HPDE6-E6E7 (cell line): ENCODE results near the gene BTBD2.

Experiments used
- DNase-seq: peaks from one replicate; pipeline ENCODE4 v3.0.0; 2011; ENCODE audit warnings: missing footprints; ENCODE audit errors: extremely low spot score

Gene BTBD2

DNA sequence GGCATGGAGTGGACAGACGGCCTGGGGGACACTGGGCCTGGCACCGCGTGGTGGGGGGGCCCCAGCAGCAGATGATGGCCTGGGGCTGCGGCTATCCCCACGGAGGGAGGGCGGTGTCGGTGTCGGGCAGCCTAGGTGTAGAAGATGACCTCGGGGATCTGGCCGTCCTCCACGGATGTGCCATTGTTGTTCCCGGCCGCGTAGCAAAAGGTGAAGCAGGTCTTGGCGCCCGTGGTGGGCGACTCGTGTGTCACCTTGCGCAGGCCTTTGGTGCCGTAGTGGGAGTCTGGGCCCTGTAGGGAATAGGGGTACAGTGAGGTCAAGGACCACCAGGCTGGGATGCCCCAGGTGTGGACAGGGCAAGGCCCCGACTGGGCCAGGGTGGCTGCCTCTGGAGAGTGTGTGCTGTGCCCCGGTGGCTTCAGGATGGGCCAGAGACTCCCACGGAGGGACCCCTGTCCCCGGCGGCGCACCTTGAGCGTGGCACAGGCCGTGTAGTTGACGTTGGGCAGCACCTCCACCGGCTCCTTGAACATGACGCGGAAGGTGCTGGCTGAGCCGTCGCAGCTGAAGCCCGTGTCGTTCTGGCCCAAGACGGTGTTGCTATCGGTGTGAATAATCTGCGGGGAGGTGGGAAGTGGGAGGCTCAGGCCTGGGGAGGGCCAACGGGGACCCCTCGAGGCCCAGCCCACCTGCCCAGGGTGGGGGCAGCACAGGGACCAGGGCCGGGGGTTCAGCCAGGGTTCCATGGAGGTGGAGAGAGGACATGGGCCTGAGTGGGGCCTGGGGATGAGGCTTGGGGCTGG, 29.0 kb downstream of the BTBD2 start:
- no peak for DNase-seq

DNA sequence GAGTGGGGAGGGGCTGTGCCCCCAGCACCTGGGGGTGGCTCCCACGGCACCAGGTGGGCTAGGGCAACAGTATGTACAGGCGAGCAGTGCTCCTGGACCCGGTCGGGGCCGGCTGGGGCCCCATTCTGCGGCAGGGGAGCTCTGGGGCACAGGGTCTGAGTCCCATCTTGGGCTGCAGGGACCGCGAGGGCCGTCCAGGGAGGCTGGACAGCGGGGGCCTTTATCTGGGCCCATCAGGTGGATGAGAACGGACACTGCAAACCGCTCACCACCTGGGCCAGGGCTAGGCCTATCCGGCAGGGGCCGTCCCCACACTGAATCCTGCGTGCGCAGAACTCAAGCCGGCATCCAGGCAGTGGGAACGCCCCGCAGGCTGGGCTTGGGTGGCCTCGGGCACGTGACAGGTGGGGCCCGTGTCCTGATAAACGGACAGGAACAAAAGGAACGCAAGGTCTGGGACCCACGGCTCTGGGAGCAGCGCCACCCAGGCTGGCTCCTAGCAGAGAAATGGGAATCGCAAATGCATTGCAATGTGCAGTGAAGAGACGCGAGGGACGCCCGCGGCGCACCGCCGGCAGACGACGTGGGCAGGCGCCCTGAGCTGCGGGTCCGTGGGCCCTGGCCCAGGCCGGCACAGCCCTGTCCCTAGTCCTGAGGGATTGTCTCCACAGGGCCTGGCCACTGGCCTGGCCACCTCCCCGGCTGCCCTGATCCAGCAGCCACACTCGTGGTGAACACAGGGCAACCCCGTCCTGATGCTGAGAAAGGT, 29.7 kb downstream of the BTBD2 start:
- no peak for DNase-seq

DNA sequence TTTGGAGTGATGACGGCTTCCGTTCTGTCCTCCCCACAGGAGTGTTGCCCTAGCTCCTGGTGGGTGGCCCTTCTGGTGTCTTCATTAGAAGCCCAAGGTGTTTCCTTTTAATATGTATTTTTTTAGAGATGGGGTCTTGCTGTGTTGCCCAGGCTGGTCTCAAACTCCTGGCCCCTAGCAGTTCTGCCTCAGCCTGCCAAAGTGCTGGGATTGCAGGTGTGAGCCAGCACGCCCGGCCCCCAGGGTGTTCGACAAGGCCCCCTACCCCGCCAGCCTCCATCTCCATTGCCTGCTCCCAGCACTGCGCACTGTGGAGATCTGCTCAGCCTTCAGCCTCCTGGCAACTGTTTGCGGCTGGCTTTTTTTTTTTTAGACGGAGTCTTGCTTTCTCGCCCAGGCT, 31.2 kb downstream of the BTBD2 start:
- no peak for DNase-seq

DNA sequence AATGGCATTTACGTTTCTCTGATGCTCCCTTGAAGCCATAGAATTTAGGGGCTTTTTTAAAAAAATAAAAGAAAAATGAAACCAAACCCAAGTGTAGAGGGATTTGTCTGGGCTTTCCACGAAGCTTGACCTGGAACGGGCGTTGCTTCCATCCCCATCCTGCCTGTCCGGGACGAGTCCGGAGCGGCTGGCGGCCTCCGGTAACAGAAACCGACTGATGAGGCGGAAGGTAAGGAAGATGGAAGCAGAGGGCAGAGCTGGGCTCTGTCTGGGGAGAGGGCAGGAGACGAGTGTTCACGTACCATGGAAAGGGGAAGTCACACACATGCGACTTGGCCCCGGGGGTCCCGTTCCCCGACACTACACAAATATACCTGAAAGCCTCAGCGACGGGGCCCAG, 34.3 kb downstream of the BTBD2 start:
- DNase-seq: no peak

DNA sequence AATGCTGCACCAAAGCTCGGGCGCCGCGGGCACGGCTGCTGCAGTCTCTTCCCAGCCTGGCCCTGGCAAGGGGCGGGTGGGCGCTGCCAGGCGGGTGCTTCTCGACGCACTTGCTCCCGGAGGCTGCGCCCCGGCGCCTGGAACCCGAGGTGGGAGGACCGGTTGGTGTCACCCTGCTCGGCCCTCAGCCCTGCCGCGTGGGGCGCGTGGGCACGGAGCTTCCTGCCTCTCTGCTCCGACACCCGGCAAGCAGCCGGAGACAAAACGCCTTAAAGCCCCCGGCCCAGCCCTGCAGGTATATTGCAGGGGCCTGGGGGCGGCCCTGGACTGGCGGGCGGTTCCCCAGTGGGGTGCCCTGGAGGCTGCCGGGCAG, 34.7 kb downstream of the BTBD2 start:
- DNase-seq: no peak

DNA sequence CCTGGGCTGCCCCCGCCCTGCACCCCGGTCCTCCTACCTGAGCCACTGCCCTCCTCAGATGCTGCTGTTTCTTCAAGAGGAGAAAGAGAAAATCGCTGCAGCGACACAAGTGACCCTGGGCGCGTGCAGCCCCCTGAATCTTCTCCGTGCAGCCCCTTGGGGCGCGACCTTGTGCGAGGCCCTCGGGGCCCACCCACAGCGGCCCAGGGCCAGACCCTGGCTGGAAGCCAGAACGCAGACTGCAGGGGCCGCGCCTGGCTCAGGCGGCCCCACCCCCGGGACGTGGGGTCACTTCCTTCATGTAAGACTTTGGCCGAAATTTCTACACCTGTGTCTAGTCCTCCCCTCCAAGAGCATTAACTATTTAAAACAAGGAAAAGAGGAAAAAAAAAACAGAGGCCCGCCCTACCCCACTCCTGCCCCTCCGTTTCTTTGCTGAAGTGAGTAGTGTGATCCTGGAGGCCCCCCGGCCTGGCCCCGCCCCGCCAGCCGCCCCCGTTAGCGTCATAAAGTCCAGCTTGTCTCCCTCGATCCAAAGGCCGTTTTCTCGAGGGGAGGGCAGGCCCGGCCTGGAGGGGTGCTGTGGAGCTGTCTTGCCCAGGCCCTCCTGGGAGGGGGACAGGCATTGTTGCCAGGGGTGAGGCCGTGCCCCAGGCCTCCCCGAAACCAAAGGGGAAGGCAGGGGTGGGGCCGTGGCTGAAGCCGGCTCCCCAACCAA, 35.3 kb downstream of the BTBD2 start:
- DNase-seq: no peak

DNA sequence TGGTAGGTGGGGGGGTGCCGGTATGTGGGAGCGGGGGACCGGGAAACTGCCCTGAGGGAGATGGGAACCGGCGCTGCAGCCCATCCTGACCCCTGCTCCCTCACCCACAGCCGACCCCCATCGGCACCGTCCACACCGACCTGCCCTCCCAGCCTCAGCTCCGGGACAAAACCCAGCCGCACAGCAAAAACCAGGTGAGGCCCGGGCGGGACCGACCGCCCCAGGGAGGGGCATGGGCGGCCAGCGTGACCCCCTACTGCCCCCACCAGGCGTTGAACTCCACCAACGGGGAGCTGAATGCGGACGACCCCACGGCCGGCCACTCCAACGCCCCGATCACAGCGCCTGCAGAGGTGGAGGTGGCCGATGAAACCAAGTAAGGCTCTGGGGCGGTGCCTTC, 35.9 kb downstream of the BTBD2 start:
- DNase-seq: no peak

DNA sequence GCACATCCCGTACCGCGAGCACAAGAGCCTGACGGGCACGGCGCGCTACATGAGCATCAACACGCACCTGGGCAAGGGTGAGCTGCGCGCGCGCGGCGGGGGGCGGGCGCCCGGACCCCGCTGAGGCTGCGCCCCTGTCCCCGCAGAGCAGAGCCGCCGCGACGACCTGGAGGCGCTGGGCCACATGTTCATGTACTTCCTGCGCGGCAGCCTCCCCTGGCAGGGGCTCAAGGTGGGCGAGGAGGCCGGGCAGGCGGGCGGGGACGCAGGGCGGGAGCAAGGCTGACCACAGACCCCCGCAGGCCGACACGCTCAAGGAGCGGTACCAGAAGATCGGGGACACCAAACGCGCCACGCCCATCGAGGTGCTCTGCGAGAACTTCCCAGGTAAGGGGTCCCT, 36.5 kb downstream of the BTBD2 start:
- DNase-seq: no peak

DNA sequence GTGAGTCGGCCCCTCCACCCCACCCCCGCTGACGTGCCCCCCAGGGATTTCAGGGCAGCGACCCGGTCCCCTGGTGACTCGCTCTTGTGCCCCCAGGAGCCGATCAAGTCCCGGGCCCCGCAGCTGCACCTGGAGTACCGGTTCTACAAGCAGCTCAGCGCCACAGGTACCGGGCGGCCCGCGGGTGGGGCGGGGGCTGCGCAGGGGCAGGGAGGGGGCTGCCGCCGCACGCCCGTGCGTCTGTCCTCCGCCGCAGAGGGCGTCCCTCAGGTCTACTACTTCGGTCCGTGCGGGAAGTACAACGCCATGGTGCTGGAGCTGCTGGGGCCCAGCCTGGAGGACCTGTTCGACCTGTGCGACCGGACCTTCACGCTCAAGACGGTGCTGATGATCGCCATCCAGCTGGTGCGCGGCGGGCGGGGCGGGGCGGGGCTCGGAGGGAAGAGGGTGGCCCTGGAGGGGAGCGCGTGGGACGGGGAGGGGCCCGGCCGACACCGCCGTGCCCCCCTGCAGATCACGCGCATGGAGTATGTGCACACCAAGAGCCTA, 37.1 kb downstream of the BTBD2 start:
- DNase-seq: no peak

DNA sequence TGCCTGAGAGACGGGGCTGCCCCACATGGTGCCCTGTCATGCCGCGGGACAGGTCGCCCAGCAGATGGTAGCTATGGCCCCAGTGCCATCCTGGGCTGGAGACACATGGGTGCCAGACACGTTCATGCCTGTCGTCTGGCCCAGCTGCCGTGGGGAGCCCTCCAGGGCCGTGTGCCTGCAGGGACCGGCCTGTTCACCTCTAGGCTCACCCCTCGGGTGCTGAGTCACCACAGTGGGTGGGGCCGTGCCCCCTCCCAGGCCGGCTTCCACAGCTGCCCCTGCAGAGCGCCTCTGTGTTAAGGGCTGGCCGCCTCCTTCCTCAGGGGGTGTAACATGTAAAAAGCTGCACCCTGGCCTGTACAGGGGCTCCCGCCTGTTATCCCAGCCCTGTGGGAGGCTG, 38.4 kb downstream of the BTBD2 start:
- DNase-seq: no peak

DNA sequence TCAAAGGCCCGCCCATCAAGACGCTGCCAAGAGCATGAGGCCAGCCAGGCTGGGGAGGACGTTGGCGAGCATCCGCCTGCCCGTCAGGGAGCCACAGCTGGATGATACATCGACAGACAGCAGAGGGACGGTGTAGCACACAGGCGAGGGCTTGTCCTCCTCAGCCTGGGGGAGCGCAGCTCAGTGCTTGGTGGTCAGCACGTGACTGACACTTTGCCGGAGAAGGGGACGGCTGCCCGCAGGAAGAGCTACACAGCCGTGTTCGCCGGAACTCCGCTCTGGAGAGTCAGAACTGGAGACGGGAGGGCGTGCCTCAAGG, 40.4 kb downstream of the BTBD2 start:
- DNase-seq: no peak

DNA sequence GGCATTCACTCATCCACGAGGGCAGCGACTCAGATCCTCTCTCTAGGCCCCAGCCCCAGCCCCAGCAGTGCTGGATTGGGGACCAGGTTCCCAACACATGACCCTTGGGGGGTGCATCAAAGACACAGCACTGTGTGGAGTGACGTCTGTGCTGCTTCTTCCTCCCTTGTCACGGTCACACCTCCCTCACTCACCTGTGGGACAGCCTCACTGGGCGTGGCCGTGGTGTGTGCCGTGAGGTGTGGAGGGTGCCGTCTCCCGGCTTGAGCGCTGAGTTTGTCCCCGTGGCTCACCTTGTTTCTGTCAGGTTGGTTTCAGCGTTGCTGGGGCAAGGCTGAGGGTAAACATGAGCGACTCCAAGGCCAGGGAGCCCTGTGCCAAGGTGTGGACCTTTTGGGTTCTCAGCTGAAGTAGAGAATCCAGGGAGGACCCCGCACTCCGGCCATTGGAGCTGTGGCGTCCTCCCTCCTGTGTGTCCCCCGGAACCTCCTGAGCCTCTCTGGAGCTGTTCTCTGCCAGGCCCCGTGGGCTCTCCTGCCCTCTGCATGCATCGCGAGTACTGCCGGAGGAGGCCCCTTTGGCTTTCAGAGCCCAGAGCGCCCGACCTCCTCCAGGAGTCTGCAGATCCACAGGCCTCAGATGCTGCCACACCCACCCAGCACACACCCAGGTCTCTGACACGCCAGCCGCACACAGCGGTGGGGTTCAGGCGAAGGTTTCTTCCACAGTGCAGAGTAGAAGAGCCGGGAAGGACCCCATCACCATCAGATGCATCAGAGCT, 40.9 kb downstream of the BTBD2 start:
- no peak for DNase-seq

DNA sequence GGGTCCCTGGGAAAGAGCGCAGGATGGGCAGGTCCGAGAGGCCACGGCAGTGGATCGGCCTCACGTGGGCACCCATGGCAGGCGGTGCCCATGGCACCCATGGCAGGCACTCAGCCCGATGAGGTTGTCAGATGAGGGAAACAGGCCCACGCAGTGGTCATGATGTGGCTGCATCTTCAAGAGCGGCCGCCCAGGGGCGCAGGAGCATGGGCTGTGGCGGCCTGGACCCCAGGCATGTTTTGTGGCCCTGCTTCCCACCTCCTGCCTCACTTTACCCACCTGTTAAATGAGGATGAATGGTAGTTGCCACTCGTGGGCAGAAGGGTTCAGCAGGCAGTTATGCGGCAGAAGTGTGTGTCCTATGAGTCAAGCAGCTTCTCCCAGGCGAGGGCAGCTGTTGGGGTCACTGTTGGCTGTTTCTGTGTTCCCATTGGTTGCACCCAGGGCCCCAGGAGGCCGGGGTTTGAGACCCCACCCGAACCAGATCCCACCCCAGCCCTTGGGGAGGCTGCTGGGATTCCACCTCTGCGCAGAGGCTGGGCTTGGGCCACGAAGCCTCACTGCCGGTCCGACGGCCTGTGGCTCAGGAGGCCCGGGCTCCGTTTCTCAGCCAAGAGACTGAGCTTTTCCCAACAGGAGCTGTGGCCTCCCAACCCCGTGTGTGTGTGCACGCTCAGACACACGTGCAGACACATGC, 44.6 kb downstream of the BTBD2 start:
- no peak for DNase-seq

DNA sequence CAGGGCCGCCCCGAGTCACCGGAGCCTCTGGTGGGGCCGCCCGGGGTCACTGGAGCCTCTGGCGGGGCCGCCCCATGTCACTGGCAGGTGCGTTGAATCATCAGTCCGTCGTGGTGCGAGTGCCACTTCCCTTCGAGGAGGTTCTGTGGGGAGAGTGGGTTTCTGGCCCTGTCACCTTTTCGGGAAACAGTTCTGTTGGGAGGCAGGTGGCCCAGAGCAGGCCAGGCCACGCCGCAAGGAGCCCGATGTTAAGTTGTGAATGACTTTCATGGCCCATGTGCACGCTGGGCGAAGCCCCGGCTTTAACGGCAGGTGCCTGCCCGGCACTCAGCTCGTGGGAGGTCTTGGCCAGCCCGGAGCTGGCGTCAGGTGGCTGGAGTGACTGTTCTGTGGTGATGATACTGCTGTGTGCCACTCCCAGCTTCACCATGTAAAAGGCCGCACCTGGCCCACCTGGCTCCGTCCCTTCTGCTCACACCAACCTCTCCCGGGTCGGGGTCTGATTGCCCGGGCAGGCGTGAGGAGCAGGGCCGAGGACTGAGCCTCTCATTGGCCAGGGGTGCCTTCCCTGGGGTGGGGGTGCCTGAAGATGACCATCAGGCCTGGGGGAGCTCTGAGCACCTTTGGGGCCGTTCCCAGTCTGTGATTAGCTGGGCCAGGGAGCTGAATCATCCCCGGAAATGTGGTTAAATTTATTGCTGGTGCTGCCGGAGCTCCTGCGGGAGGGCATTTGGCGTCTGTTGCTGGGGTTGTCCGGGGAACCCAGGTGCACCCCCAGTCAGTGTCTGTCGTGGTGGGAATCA, 45.3 kb downstream of the BTBD2 start:
- no peak for DNase-seq

DNA sequence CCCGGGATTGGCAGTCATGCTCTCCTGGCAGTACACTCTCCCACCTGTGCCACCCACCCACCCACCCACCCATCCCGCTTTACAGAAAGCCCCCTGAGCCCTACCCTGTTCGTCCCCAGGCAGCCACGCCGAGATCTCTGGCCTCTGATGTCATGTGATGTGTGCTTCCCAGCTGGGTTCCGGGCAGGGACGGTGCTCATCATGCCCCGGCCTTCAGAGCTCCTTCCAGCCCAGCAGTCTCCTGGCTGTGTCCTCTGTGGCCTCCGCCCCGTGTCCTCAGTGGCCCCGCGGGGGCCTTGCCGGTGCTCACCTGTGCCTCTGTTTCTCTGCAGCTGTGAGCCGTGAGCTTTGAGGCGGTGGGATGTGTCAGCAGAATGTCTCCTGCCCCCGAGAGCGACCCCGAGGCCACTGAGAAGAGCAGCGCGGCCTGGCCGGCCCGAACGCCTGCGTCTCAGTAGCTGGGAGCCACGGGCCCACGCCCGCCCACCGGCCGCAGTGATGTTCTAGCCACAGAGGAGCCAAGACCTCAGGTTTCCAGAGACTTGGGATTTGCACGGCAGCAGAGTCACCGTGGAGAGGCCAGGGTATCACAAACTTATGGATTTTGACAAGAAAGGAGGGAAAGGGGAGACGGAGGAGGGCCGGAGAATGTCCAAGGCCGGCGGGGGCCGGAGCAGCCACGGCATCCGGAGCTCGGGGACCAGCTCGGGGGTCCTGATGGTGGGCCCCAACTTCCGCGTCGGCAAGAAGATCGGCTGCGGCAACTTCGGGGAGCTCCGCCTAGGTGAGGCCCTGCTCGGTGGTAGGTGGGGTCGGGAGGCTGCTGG, 46.1 kb downstream of the BTBD2 start:
- DNase-seq: no peak

DNA sequence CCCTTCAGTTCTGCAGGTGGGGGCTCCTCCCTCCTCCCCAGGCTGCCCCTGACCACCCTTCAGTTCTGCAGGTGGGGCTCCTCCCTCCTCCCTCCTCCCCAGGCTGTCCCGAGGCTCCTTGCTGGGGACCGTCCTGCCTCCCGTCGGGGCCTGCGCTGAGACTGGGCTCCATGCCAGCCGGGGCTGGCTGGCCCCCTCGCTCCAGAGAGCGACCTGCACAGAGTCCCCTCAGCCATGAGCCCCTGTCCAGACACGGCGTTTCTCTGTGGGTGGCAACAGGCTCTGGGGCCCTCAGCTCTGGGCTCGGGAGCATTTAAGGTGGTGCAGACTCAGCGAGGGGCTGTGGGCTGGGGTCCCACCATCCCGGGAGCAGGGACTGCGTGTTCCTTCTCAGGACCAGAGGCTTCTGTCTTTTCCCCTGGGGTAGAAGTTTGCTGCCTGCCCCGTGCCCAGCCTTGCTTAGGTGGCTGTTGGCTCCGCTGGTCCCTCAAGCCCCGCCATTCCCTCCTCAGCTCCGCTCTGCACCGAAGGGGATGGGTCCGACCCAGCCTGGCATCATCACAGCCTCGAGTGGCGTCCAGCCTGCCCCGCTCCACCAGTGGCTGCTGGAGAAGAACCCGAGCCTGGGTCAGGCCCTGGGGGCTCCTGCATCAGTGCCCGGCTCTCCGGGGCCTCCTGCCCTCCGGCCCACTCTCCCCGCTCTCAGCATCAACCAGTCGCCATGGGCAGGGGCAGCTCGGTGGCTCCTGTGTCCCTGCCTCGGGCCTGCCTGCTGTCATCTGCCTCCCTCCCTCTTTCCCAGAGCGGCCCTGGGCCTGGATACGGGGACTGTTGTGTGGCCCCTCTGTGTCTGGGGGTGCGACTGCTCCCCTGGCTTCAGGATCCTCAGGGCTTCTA, 47.0 kb downstream of the BTBD2 start:
- DNase-seq: no peak

DNA sequence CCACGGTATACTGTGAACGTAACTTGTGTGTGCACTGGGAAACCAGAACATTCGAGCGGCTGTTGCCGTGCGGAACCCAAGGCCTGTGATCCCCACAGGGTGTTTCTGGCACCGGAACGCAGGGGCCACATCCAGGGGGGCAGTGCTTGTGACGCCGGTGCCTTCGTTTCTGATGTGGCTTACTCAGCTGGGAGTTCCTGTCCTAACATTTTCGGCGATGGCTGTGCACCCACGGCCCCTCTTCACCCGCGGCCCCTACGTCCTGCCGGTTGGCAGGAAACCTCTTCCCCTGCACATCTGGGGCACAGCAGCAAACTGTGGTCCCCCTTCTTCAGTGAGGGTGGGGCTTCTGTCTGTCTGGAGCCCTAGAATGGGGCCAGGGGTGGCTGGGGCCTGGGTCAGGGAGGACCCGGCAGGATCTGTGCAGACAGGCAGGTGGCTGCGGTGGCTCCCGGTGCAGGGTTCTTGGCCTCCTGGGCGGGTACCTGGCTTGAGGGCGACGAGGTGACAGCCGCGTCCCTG, 48.4 kb downstream of the BTBD2 start:
- no peak for DNase-seq

DNA sequence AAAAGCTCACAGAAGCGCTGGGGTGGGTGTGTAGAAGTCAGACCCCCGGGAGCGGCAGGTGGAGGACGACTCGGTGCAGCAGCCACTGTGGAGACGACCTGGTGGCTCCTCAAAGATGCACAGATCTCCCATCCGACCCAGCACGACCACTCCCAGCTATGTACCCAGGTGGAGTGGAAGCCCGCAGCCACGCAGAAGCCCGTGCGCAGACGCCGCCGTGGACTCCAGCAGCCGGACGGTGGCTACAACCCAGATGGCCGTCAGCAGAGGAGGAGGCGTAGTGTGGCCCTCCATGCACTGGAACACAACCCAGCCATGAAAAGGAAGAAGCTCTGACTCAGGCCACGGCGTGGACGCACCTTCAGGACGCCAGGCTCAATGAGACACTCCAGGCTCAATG, 52.8 kb downstream of the BTBD2 start:
- DNase-seq: no peak
